H1 (cell line): ENCODE data around the gene HSPA4. TPM values are rescaled to one million over a fixed set of nuclear protein-coding genes. Genes with fewer than 3 reads are reported as not detected.

Experiments
- CTCF ChIA-PET: fragments of 300-600 bp; sonication (Branson Sonifier 250); formaldehyde crosslinking; loops from one replicate; lab custom pipeline; 2021; ENCODE audit not compliant: partially characterized antibody; lab: Charles Lee
- POLR2A ChIA-PET: fragments of 300-600 bp; sonication (Branson Sonifier 250); formaldehyde crosslinking; loops from one replicate; lab custom pipeline; 2021; ENCODE audit warnings: inconsistent platforms; ENCODE audit not compliant: partially characterized antibody; lab: Charles Lee
- DNase-seq, 2 experiments: peaks; one replicate each; pipeline versions ENCODE4 v3.0.0 to v3.0.0-alpha.2; 2010 to 2022; ENCODE audit warnings: low spot score in 2 of 2, low read depth in 1 of 2, mixed read lengths in 1 of 2
- FAIRE-seq: peaks from 2 replicates; lab custom pipeline; 2011; peaks lifted over from hg19 to GRCh38; lab: Jason Lieb, UNC
- H2AFZ ChIP-seq: 2 replicates; pipeline ENCODE4 v1.8.1; 2012; ENCODE audit warnings: low read length, inconsistent platforms
- H2AK5ac ChIP-seq: 2 replicates; pipeline ENCODE4 v1.6.1; 2013; ENCODE audit warnings: low read depth, low read length
- H2BK120ac ChIP-seq: replicated peaks from 2 replicates; pipeline ENCODE3; 2013; ENCODE audit warnings: low read depth, low read length, inconsistent platforms
- H2BK12ac ChIP-seq: 2 replicates; pipeline ENCODE4 v1.6.1; 2013; ENCODE audit warnings: low read depth, low read length
- H2BK15ac ChIP-seq: 2 replicates; pipeline ENCODE4 v1.6.1; 2013; ENCODE audit warnings: low read length
- H2BK20ac ChIP-seq: 2 replicates; pipeline ENCODE4 v1.6.1; 2013; ENCODE audit warnings: low read length
- H2BK5ac ChIP-seq: 2 replicates; pipeline ENCODE4 v1.6.1; 2013; ENCODE audit warnings: low read depth, low read length
- H3K14ac ChIP-seq: 2 replicates; pipeline ENCODE4 v1.6.1; 2013; ENCODE audit warnings: inconsistent platforms; ENCODE audit not compliant: insufficient read length
- H3K18ac ChIP-seq: 2 replicates; pipeline ENCODE4 v1.6.1; 2013; ENCODE audit warnings: low read length; ENCODE audit errors: extremely low read depth
- H3K23ac ChIP-seq: 2 replicates; pipeline ENCODE4 v1.6.1; 2013; ENCODE audit warnings: inconsistent platforms; ENCODE audit not compliant: insufficient read length
- H3K23me2 ChIP-seq: 2 replicates; pipeline ENCODE4 v1.6.1; 2013; ENCODE audit warnings: low read depth, low read length
- H3K27ac ChIP-seq: 2 replicates; pipeline ENCODE4 v1.6.1; 2011; ENCODE audit warnings: low read depth, low read length, inconsistent platforms
- H3K27me3 ChIP-seq, 4 experiments: replicated peaks in 1 of 4; 1 replicate in 1 of 4; 2 replicates in 3 of 4; pipeline versions ENCODE4 v1.6.1 to v1.8.1; 2011 to 2013; ENCODE audit warnings: low read length in 3 of 4, mild to moderate bottlenecking in 3 of 4, inconsistent platforms in 2 of 4, mixed read lengths in 2 of 4, moderate library complexity in 1 of 4; ENCODE audit not compliant: control insufficient read depth in 3 of 4, insufficient read depth in 3 of 4; ENCODE audit errors: extremely low read depth in 1 of 4
- H3K36me3 ChIP-seq, 4 experiments: 2 replicates each; pipeline versions ENCODE4 v1.6.1 to v1.8.1; 2011 to 2013; ENCODE audit warnings: mild to moderate bottlenecking in 4 of 4, low read length in 3 of 4, moderate library complexity in 2 of 4, control low read depth in 1 of 4, inconsistent platforms in 1 of 4; ENCODE audit not compliant: insufficient read depth in 4 of 4, control insufficient read depth in 2 of 4
- H3K4ac ChIP-seq: replicated peaks from 2 replicates; pipeline ENCODE3; 2013; ENCODE audit warnings: low read length, low read depth, mixed read lengths, inconsistent platforms; ENCODE audit not compliant: insufficient read length
- H3K4me1 ChIP-seq, 4 experiments: replicated peaks in 1 of 4; 1 replicate in 1 of 4; 2 replicates in 3 of 4; pipeline versions ENCODE4 v1.6.1 to v1.8.1; 2011 to 2013; ENCODE audit warnings: low read length in 3 of 4, inconsistent platforms in 2 of 4, mixed read lengths in 1 of 4; ENCODE audit not compliant: insufficient read depth in 4 of 4, control insufficient read depth in 3 of 4
- H3K4me2 ChIP-seq, 2 experiments: 2 replicates each; pipeline versions ENCODE4 v1.6.1 to v1.8.1; 2011 to 2013; ENCODE audit warnings: low read depth in 2 of 2, low read length in 2 of 2, control low read depth in 1 of 2, inconsistent platforms in 1 of 2, mild to moderate bottlenecking in 1 of 2; ENCODE audit not compliant: insufficient read depth in 1 of 2
- H3K4me3 ChIP-seq, 4 experiments: fragments of 200-600, 300-600 bp in 1 of 4; sonication (generic), shearing (Covaris generic), sonication (Bioruptor Twin) in 1 of 4; 2 replicates each; pipeline versions ENCODE4 v1.5.1 to v1.8.1; 2011 to 2016; ENCODE audit warnings: low read length in 4 of 4, low read depth in 3 of 4, control low read depth in 2 of 4, inconsistent platforms in 2 of 4, mild to moderate bottlenecking in 2 of 4, mixed read lengths in 1 of 4, moderate library complexity in 1 of 4; ENCODE audit not compliant: insufficient read depth in 2 of 4; ENCODE audit errors: extremely low read depth in 1 of 4
- H3K56ac ChIP-seq: replicated peaks from 2 replicates; pipeline ENCODE3; 2013; ENCODE audit warnings: low read depth, mild to moderate bottlenecking, mixed read lengths, low read length, inconsistent platforms; ENCODE audit not compliant: insufficient read length
- H3K79me1 ChIP-seq: 2 replicates; pipeline ENCODE4 v1.6.1; 2013; ENCODE audit warnings: low read depth, low read length, control low read depth
- H3K79me2 ChIP-seq, 2 experiments: 2 replicates each; pipeline versions ENCODE4 v1.6.1 to v1.8.1; 2012 to 2013; ENCODE audit warnings: low read length in 2 of 2, mild to moderate bottlenecking in 2 of 2, inconsistent platforms in 1 of 2; ENCODE audit not compliant: insufficient read depth in 2 of 2, control insufficient read depth in 1 of 2
- H3K9ac ChIP-seq, 4 experiments: replicated peaks in 1 of 4; 1 replicate in 1 of 4; 2 replicates in 3 of 4; pipeline versions ENCODE4 v1.6.1 to v1.8.1; 2011 to 2013; ENCODE audit warnings: low read depth in 3 of 4, low read length in 3 of 4, control low read depth in 2 of 4, mild to moderate bottlenecking in 2 of 4, moderate library complexity in 2 of 4, inconsistent platforms in 1 of 4; ENCODE audit errors: extremely low read depth in 1 of 4
- H3K9me3 ChIP-seq, 2 experiments: 2 replicates each; pipeline versions ENCODE4 v1.6.1 to v1.8.1; 2012 to 2013; ENCODE audit warnings: mild to moderate bottlenecking in 2 of 2, moderate library complexity in 2 of 2, control low read depth in 1 of 2, inconsistent platforms in 1 of 2, low read depth in 1 of 2, low read length in 1 of 2, mixed read lengths in 1 of 2; ENCODE audit not compliant: insufficient read depth in 2 of 2
- H4K20me1 ChIP-seq, 2 experiments: replicated peaks in 1 of 2; 2 replicates each; pipeline versions ENCODE3 to v1.8.1; 2011 to 2013; ENCODE audit warnings: inconsistent platforms in 2 of 2, low read length in 2 of 2, mild to moderate bottlenecking in 1 of 2; ENCODE audit not compliant: insufficient read depth in 2 of 2, control insufficient read depth in 1 of 2
- H4K5ac ChIP-seq: 2 replicates; pipeline ENCODE4 v1.6.1; 2013; ENCODE audit warnings: low read length, low read depth, mixed read lengths, inconsistent platforms; ENCODE audit not compliant: insufficient read length
- H4K8ac ChIP-seq: 2 replicates; pipeline ENCODE4 v1.8.0; 2013; ENCODE audit warnings: mild to moderate bottlenecking, moderate library complexity, low read length, inconsistent platforms; ENCODE audit not compliant: insufficient read depth; ENCODE audit errors: extremely low read depth
- H4K91ac ChIP-seq: replicated peaks from 2 replicates; pipeline ENCODE3; 2013; ENCODE audit warnings: low read length, mixed read lengths, inconsistent platforms; ENCODE audit not compliant: insufficient read length
- CBX8 ChIP-seq: fragments of 300-800, 300-1000 bp; sonication (generic); IDR thresholded peaks from 2 replicates; pipeline ENCODE4 v1.7.1; 2016; ENCODE audit warnings: low read depth, low read length, borderline replicate concordance
- CREB1 ChIP-seq: IDR thresholded peaks from 2 replicates; pipeline ENCODE4 v1.6.1; 2012; ENCODE audit warnings: inconsistent platforms
- JUN ChIP-seq: IDR thresholded peaks from 2 replicates; pipeline ENCODE4 v1.6.1; 2011; ENCODE audit warnings: low read depth, mild to moderate bottlenecking, improper control_type of control experiment, low read length
- POU5F1 ChIP-seq: IDR thresholded peaks from 2 replicates; pipeline ENCODE4 v1.6.1; 2011; ENCODE audit warnings: low read depth, mild to moderate bottlenecking, low read length, moderate library complexity
- SAP30 ChIP-seq: fragments of 300-600 bp; sonication (generic); IDR thresholded peaks from 2 replicates; pipeline ENCODE4 v1.7.1; 2012; ENCODE audit warnings: low read length, moderate library complexity, mild to moderate bottlenecking, inconsistent platforms; ENCODE audit not compliant: insufficient read depth, insufficient replicate concordance
- SRF ChIP-seq: IDR thresholded peaks from 2 replicates; pipeline ENCODE4 v1.6.1; 2011; ENCODE audit warnings: mild to moderate bottlenecking, low read depth, low read length, moderate library complexity
- WGBS, 2 experiments: shearing (Covaris generic) in 1 of 2; methylation state at CpG; one replicate each; pipeline versions ENCODE4 v1.1.6 to v1.1.7; 2013 to 2015; ENCODE audit warnings: low lambda C conversion rate in 2 of 2, mixed read lengths in 2 of 2, inconsistent platforms in 1 of 2, low coverage in 1 of 2, missing lambda C conversion rate in 1 of 2; ENCODE audit not compliant: insufficient replicate concordance in 2 of 2, insufficient coverage in 1 of 2, insufficient read length in 1 of 2; ENCODE audit errors: extremely low coverage in 1 of 2, missing lambda C conversion rate in 1 of 2; 5-methylcytosine and 5-hydroxymethylcytosine counted together
- polyA plus RNA-seq, 7 experiments: library from polyadenylated mRNA; depleted of rRNA in 3 of 7; stranded (reverse) in 5 of 7; unstranded in 2 of 7; fragments of >200 nt in 5 of 7; fragments of 200-250 nt in 2 of 7; gene quantifications; 1 replicate in 5 of 7; 2 replicates in 1 of 7; 4 replicates in 1 of 7; pipeline versions ENCODE4 v1.2.1 to v1.2.3, GENCODE V29; 2011 to 2013; ENCODE audit warnings: missing spikeins in 2 of 7, mixed read lengths in 2 of 7
- total RNA-seq: library from RNA; stranded (reverse); fragmentation: NEBNext Ultra II Directional; extraction: Animal tissue kit (Norgen Biotek cat#: 25700); gene quantifications from 2 replicates; pipeline ENCODE4 v1.2.1, GENCODE V29; 2021
- TF ChIP-seq, protein P1 (sequence below): IDR thresholded peaks from 2 replicates; pipeline ENCODE4 v1.6.1; 2012; ENCODE audit warnings: inconsistent platforms
- TF ChIP-seq, protein P2 (sequence below): IDR thresholded peaks from 2 replicates; pipeline ENCODE4 v1.6.1; 2012; ENCODE audit warnings: low read length, inconsistent platforms
- TF ChIP-seq, protein P3 (sequence below), 3 experiments: IDR thresholded peaks; 1 replicate in 2 of 3; 2 replicates in 1 of 3; pipeline versions ENCODE4 v1.5.1 to v1.6.1; 2011; ENCODE audit warnings: low read length in 3 of 3, mild to moderate bottlenecking in 3 of 3, inconsistent platforms in 2 of 3, low read depth in 1 of 3, moderate library complexity in 1 of 3; ENCODE audit not compliant: insufficient read depth in 1 of 3; ENCODE audit errors: control extremely low read depth in 1 of 3

HSPA4 gene
- total and polyA plus RNA-seq, 2 of the 8 experiments (the other 6 are each of a cell fraction or from before 2014, with no cell fraction given): 28.9 to 445 TPM

DNA sequence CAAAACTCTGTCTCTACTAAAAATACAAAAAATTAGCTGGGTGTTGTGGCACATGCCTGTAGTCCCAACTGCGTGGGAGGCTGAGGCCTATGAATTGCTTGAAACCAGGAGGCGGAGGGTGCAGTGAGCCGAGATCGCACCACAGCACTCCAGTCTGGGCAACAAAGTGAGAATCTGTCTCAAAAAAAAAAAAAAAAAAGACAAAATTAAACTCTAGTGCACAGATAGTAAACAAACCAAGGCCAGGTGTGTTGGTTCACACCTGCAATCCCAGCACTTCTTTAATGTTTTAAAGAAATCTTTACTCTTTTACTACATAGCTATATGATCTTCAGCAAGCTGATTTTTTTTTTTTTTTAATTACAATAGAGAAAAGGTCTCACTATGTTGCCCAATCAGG, 33.8 kb upstream of the HSPA4 start:
- Histone ChIP-seq H2BK12ac (no peak overlapping the region), H2BK15ac (no peak overlapping the region), H2AFZ (no peak overlapping the region), H3K4me1 (no peaks in the 10 kb centered on the region), H3K9me3 (no peaks in the 10 kb centered on the region), H4K8ac (no peak overlapping the region), H3K79me2 (peaks cover 0 to 14% of the 10 kb centered on the region in 2 experiments; a peak in 2 of 4 replicates), H2BK120ac (no peak overlapping the region), H3K79me1 (no peaks in the 10 kb centered on the region; the same call in 1 of the 2 replicates), H3K4ac (no peak overlapping the region), H2BK5ac (no peak overlapping the region), H3K27ac (no peak overlapping the region), H3K56ac (no peak overlapping the region), H2BK20ac (no peak overlapping the region), H3K23ac (no peak overlapping the region), H4K91ac (no peak overlapping the region), H2AK5ac (no peak overlapping the region), H3K27me3 (no peaks in the 10 kb centered on the region), H4K20me1 (peaks cover 1 to 2% of the 10 kb centered on the region in 2 experiments), H3K14ac (no peak overlapping the region), H3K36me3 (peaks cover 3 to 7% (median 4%) of the 10 kb centered on the region in 4 experiments), H3K18ac (no peak overlapping the region), H4K5ac (no peak overlapping the region), H3K23me2 (no peaks in the 10 kb centered on the region), H3K9ac (no peak overlapping the region), H3K4me2 (no peak overlapping the region), H3K4me3 (no peak overlapping the region)
- FAIRE-seq (no peak), DNase-seq (no peak)
- POLR2A ChIA-PET: interaction anchor here (0.9 kb wide), 1 partner anchor 24 kb away, joined by 3 read pairs; no protein-coding TSS in a partner anchor
- 84% methylated on average over 4 of the region's 4 CpGs; no CpG with 5 or more reads in 1 of the 2 experiments for WGBS, 2 experiments
- CTCF ChIA-PET: no interaction called here
- TF ChIP-seq, protein P1, sequence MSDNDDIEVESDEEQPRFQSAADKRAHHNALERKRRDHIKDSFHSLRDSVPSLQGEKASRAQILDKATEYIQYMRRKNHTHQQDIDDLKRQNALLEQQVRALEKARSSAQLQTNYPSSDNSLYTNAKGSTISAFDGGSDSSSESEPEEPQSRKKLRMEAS: no peak
- TF ChIP-seq CBX8: no peak
- no peak for TF ChIP-seq CREB1
- TF ChIP-seq, protein P2, sequence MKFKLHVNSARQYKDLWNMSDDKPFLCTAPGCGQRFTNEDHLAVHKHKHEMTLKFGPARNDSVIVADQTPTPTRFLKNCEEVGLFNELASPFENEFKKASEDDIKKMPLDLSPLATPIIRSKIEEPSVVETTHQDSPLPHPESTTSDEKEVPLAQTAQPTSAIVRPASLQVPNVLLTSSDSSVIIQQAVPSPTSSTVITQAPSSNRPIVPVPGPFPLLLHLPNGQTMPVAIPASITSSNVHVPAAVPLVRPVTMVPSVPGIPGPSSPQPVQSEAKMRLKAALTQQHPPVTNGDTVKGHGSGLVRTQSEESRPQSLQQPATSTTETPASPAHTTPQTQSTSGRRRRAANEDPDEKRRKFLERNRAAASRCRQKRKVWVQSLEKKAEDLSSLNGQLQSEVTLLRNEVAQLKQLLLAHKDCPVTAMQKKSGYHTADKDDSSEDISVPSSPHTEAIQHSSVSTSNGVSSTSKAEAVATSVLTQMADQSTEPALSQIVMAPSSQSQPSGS: no peak
- TF ChIP-seq, protein P3, sequence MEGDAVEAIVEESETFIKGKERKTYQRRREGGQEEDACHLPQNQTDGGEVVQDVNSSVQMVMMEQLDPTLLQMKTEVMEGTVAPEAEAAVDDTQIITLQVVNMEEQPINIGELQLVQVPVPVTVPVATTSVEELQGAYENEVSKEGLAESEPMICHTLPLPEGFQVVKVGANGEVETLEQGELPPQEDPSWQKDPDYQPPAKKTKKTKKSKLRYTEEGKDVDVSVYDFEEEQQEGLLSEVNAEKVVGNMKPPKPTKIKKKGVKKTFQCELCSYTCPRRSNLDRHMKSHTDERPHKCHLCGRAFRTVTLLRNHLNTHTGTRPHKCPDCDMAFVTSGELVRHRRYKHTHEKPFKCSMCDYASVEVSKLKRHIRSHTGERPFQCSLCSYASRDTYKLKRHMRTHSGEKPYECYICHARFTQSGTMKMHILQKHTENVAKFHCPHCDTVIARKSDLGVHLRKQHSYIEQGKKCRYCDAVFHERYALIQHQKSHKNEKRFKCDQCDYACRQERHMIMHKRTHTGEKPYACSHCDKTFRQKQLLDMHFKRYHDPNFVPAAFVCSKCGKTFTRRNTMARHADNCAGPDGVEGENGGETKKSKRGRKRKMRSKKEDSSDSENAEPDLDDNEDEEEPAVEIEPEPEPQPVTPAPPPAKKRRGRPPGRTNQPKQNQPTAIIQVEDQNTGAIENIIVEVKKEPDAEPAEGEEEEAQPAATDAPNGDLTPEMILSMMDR (IDR thresholded peaks at IDR 0.05; ENCODE audit: control extremely low read depth in 1 of 3, insufficient read depth in 1 of 3, low read depth in 1 of 3, low read length in 3 of 3): no peak
- no peak for TF ChIP-seq POU5F1
- TF ChIP-seq JUN: no peak
- TF ChIP-seq SAP30: no peak
- no peak for TF ChIP-seq SRF
